Left lung (tissue), 10 donors: Measurements from ENCODE around the gene IGF1R. TPM values are rescaled to one million over a fixed set of nuclear protein-coding genes. Genes with fewer than 3 reads are reported as not detected.

Experiments used
- ATAC-seq: fragments of 200-7000 bp; cut with Tn5 transposase; one replicate; pipeline ENCODE4 v1.9.1; 2020; ENCODE audit warnings: moderate library complexity
- DNase-seq, 4 donors: peaks; one replicate each; pipeline ENCODE4 v3.0.0-alpha.2; 2013 to 2020
- H3K27ac ChIP-seq, 2 donors: fragments of 200-600 bp; sonication (generic) in 1 of 2; one replicate each; pipeline versions ENCODE4 v1.5.0 to v1.8.0; 2020 to 2021
- H3K27me3 ChIP-seq, 2 donors: fragments of 200-600 bp; sonication (generic) in 1 of 2; one replicate each; pipeline versions ENCODE4 v1.5.0 to v1.8.0; 2020 to 2021
- H3K36me3 ChIP-seq, 2 donors: fragments of 200-600 bp; sonication (generic) in 1 of 2; one replicate each; pipeline versions ENCODE4 v1.5.0 to v1.8.0; 2020 to 2021
- H3K4me1 ChIP-seq, 2 donors: fragments of 200-600 bp; one replicate each; pipeline ENCODE4 v1.8.0; 2021
- H3K4me3 ChIP-seq, 2 donors: fragments of 200-600 bp; sonication (generic) in 1 of 2; one replicate each; pipeline versions ENCODE4 v1.5.0 to v1.8.0; 2020 to 2021; ENCODE audit warnings: mild to moderate bottlenecking in 1 of 2
- H3K9me3 ChIP-seq, 2 donors: fragments of 200-600 bp; sonication (generic) in 1 of 2; one replicate each; pipeline versions ENCODE4 v1.5.0 to v1.8.0; 2020 to 2021
- CTCF ChIP-seq, 2 donors: fragments of 200-600 bp; sonication (generic) in 1 of 2; IDR thresholded peaks; one replicate each; pipeline versions ENCODE4 v1.5.0 to v1.8.0; 2021; ENCODE audit warnings: antibody characterized with exemption in 2 of 2
- intact Hi-C, 2 donors: fragments of 100-400 bp; cut with DNase I; formaldehyde crosslinking; loops; one replicate each; pipeline versions ENCODE4 v1.11.2 to v1.14.2; 2022
- polyA plus RNA-seq, 6 donors: library from polyadenylated mRNA; unstranded; fragments of 120-200 nt; gene quantifications; one replicate each; pipeline ENCODE4 v1.2.1, GENCODE V29; 2013; ENCODE audit not compliant: insufficient read length in 6 of 6
- total RNA-seq, 2 donors: library from RNA; stranded (reverse); fragmentation: NEBNext Ultra II Directional; extraction: Animal tissue kit (Norgen Biotek cat#: 25700); gene quantifications; one replicate each; pipeline ENCODE4 v1.2.1, GENCODE V29; 2021
- donor health status: DM: no; HTN: yes; CAD: no.
- donor health status: DM: no; HTN: no; CAD: no.

IGF1R gene
- total and polyA plus RNA-seq, 8 donors = 32.0 to 41.0 (median 37.0) TPM

GRCh38 chr15:98626153-98626552 is 22.2 kb upstream of the IGF1R start:
- Histone ChIP-seq H3K9me3 (no peaks in the 10 kb centered on the region), H3K27ac (no peak overlapping the region), H3K4me1 (no peaks in the 10 kb centered on the region), H3K27me3 (peaks cover 43 to 49% of the 10 kb centered on the region in 2 donors), H3K4me3 (no peak overlapping the region), H3K36me3 (no peaks in the 10 kb centered on the region)
- intact Hi-C loops = no loop called here
- ATAC-seq (no peak), DNase-seq (no peak)
- no peak for TF ChIP-seq CTCF (IDR thresholded peaks at IDR 0.05)

GRCh38 chr15:98628216-98628615 is 20.1 kb upstream of the IGF1R start:
- H3K4me3 ChIP-seq = no peak overlapping the region
- peaks cover 23 to 29% of the 10 kb centered on the region in 2 donors for H3K27me3 ChIP-seq
- H3K9me3 ChIP-seq = no peaks in the 10 kb centered on the region
- no peak for ATAC-seq
- intact Hi-C loops = no loop called here
- TF ChIP-seq CTCF (IDR thresholded peaks at IDR 0.05) = no peak
- H3K36me3 ChIP-seq = no peaks in the 10 kb centered on the region
- no peak overlapping the region for H3K27ac ChIP-seq
- no peak for DNase-seq
- no peaks in the 10 kb centered on the region for H3K4me1 ChIP-seq

GRCh38 chr15:98635848-98636247 is 12.5 kb upstream of the IGF1R start:
- Histone ChIP-seq H3K27ac (no peak overlapping the region), H3K27me3 (peaks cover 0 to 11% of the 10 kb centered on the region in 2 donors), H3K9me3 (no peaks in the 10 kb centered on the region), H3K4me1 (no peaks in the 10 kb centered on the region), H3K36me3 (no peaks in the 10 kb centered on the region), H3K4me3 (no peak overlapping the region)
- no peak for ATAC-seq
- intact Hi-C loops = no loop called here
- no peak for DNase-seq
- TF ChIP-seq CTCF (IDR thresholded peaks at IDR 0.05) = no peak

GRCh38 chr15:98643115-98643514 is 5.2 kb upstream of the IGF1R start:
- no peak for TF ChIP-seq CTCF (IDR thresholded peaks at IDR 0.05)
- H3K4me1 ChIP-seq = no peaks in the 10 kb centered on the region
- intact Hi-C loops = no loop called here
- no peak for DNase-seq
- no peaks in the 10 kb centered on the region for H3K9me3 ChIP-seq
- ATAC-seq = no peak
- no peaks in the 10 kb centered on the region for H3K36me3 ChIP-seq
- H3K27me3 ChIP-seq = peaks cover 5 to 49% of the 10 kb centered on the region in 2 donors
- H3K4me3 ChIP-seq = no peak overlapping the region
- H3K27ac ChIP-seq = no peak overlapping the region

GRCh38 chr15:98646546-98647025 is 1.8 kb upstream of the IGF1R start:
- Histone ChIP-seq H3K27ac (peak overlapping the region in 1 of 2 donors; percentile 89), H3K9me3 (no peaks in the 10 kb centered on the region), H3K4me1 (peaks cover 0 to 16% of the 10 kb centered on the region in 2 donors), H3K36me3 (no peaks in the 10 kb centered on the region), H3K27me3 (peaks cover 5 to 57% of the 10 kb centered on the region in 2 donors), H3K4me3 (peak overlapping the region; percentile 62 to 86)
- intact Hi-C loops = no loop called here
- TF ChIP-seq CTCF (IDR thresholded peaks at IDR 0.05) = no peak
- DNase-seq (no peak), ATAC-seq (no peak)
